OCI-LY1 (cell line): ENCODE data around the gene SAMD3.

Experiments
- CTCF ChIP-seq: fragments of 200-600 bp; sonication (generic), shearing (Covaris generic); IDR thresholded peaks from 2 replicates; pipeline ENCODE4 v1.5.1; 2017; ENCODE audit warnings: mild to moderate bottlenecking, antibody characterized with exemption, low read length, moderate library complexity, mixed read lengths
- EZH2 ChIP-seq: fragments of 200-600 bp; sonication (generic), shearing (Covaris generic); IDR thresholded peaks from 2 replicates; pipeline ENCODE4 v1.8.0; 2017; ENCODE audit warnings: borderline replicate concordance, mixed run types, mild to moderate bottlenecking, antibody characterized with exemption, low read length, moderate library complexity, mixed read lengths

- TF ChIP-seq CTCF (no peak), EZH2 (no peak)
These were observed 94.4 kb downstream of the SAMD3 start for GRCh38 chr6:130128326-130128725.
